T-helper 2 cell treated with Interferon-gamma antibody and Interleukin-4, amounts not matched to agents 100 ng/mL and 5 ng/mL, for 36 hours (primary cell): ENCODE measurements around the gene DNER. TPM values are rescaled to one million over a fixed set of nuclear protein-coding genes. Genes with fewer than 3 reads are reported as not detected.
"Not testable (repeated sequence)": the region's sequence is repeated elsewhere in the genome, so short reads cannot be mapped to it uniquely, and the experiment has no call there.

Experiments
- intact Hi-C: fragments of 100-400 bp; cut with micrococcal nuclease; formaldehyde crosslinking; loops from one replicate; pipeline ENCODE4 v1.15.1; 2023
- total RNA-seq: library from RNA; stranded (reverse); gene quantifications from 2 replicates; pipeline ENCODE4 v1.2.3, GENCODE V29; 2022

DNER gene
- total RNA-seq, 1 donor from 2014 or later: not detected

GRCh38 chr2:229410264-229410663 lies 304.1 kb downstream of the DNER start:
- intact Hi-C loops: no loop called here

- intact Hi-C loops: no loop called here
Measured at GRCh38 chr2:229409751-229410181, 304.6 kb downstream of the DNER start.

- intact Hi-C loops: no loop called here
Measured at GRCh38 chr2:229408962-229409361, 305.4 kb downstream of the DNER start.

- intact Hi-C loops: no loop called here
Measured at GRCh38 chr2:229408356-229408755, 306.0 kb downstream of the DNER start.

- intact Hi-C loops: no loop called here
Measured at GRCh38 chr2:229407170-229407569, 307.2 kb downstream of the DNER start.

GRCh38 chr2:229405796-229406195 lies 308.6 kb downstream of the DNER start:
- intact Hi-C loops: no loop called here

- intact Hi-C loops: no loop called here
Measured at GRCh38 chr2:229403296-229403695, 311.1 kb downstream of the DNER start.

- intact Hi-C loops: no loop called here
Measured at GRCh38 chr2:229401171-229401865, 313.0 kb downstream of the DNER start.

GRCh38 chr2:229393926-229394325 lies 320.4 kb downstream of the DNER start:
- intact Hi-C loops: no loop called here

- intact Hi-C loops: no loop called here
Measured at GRCh38 chr2:229392196-229392595, 322.2 kb downstream of the DNER start.

- intact Hi-C loops: no loop called here
Measured at GRCh38 chr2:229388731-229389130, 325.6 kb downstream of the DNER start.

- intact Hi-C loops: no loop called here
Measured at GRCh38 chr2:229387866-229388265, 326.5 kb downstream of the DNER start.

- intact Hi-C loops: no loop called here
Measured at GRCh38 chr2:229380101-229380625, 334.2 kb downstream of the DNER start.

GRCh38 chr2:229378386-229378785 lies 336.0 kb downstream of the DNER start:
- intact Hi-C loops: no loop called here

GRCh38 chr2:229376866-229377265 lies 337.5 kb downstream of the DNER start:
- intact Hi-C loops: no loop called here

GRCh38 chr2:229375251-229375650 lies 339.1 kb downstream of the DNER start:
- intact Hi-C loops: no loop called here

- intact Hi-C loops: not testable (repeated sequence)
Measured at GRCh38 chr2:229373311-229373710, 341.0 kb downstream of the DNER start.

- intact Hi-C loops: no loop called here
Measured at GRCh38 chr2:229372207-229372606, 342.1 kb downstream of the DNER start.

- intact Hi-C loops: no loop called here
Measured at GRCh38 chr2:229371086-229371485, 343.3 kb downstream of the DNER start.

GRCh38 chr2:229370509-229370908 lies 343.8 kb downstream of the DNER start:
- intact Hi-C loops: no loop called here

- intact Hi-C loops: no loop called here
Measured at GRCh38 chr2:229363185-229363814, 351.1 kb downstream of the DNER start.

- intact Hi-C loops: no loop called here
Measured at GRCh38 chr2:229350883-229351282, 363.5 kb downstream of the DNER start.
